GM18909 (cell line): Measurements from ENCODE around the gene GRM8.
A peak's percentile ranks its signal among the peaks of the same experiment; 100 is the strongest.
"Not testable (repeated sequence)": the region's sequence is repeated elsewhere in the genome, so short reads cannot be mapped to it uniquely, and the experiment has no call there.

Source experiments
- ATAC-seq: cut with Tn5 transposase; IDR thresholded peaks from one replicate; pipeline ENCODE4 v1.9.1; 2021; ENCODE audit warnings: mild to moderate bottlenecking; ENCODE audit not compliant: unreplicated experiment, poor library complexity

Gene GRM8

DNA sequence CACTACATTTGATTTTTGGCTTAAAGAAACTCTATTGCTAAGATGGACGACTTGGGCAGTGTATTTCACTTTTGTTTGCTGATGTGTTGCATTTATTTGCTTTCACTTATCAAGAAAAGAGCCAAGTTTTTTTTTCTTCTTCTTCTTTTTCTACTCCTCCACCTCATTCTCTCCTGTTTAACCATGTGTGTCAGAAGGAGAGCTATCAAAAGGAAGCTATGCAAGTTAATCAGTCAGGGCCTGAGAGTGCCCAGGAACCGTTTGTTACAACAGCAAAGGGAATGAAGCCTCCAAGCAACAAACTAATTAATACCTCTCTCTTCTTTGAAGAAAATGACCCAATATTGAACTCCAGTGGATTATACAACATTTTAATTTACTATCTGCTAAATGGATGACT is 299.3 kb downstream of the GRM8 start:
- ATAC-seq, result no peak

DNA sequence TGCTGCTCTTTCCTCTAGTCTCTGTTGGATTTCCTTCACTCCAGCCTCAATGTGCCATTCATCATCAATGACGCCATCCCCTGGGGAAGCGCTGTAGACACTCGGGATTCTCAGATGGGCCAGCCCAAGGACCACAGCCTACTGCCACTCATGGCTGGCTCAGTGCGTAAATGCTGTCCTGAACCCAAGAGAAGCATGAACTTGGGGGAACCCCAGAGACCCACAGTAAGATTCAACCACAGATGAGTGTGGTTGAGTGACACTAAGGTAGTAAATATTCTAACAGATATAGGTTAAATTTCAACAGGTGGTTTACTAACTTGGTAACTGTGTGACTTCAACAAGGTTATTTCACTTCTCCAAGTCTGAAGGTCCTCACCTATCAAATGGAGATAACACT is 304.1 kb downstream of the GRM8 start:
- ATAC-seq, result peak; percentile 88

GRCh38 chr7:126940723-126941307 is 311.9 kb downstream of the GRM8 start:
- no peak for ATAC-seq

- no peak for ATAC-seq
Observed at GRCh38 chr7:126937171-126937570, 315.6 kb downstream of the GRM8 start.

DNA sequence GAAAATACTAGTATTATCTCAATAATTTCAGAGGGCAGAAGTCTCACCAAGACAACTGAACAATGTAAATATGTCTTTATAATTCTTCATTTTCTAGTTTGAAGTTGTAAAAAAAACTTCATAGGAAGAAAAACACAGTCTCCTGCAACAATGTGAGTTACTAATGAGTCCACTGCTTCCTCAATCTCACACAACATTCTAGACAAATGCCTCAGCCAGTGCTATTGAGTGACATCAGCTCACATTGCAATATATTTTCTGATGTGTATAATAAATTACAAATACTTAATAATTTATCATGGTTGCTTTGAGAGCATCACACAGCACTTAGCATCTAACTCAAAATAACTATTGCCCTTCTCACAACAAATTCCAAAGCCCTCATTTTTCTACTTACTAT is 321.2 kb downstream of the GRM8 start:
- ATAC-seq, result no peak

DNA sequence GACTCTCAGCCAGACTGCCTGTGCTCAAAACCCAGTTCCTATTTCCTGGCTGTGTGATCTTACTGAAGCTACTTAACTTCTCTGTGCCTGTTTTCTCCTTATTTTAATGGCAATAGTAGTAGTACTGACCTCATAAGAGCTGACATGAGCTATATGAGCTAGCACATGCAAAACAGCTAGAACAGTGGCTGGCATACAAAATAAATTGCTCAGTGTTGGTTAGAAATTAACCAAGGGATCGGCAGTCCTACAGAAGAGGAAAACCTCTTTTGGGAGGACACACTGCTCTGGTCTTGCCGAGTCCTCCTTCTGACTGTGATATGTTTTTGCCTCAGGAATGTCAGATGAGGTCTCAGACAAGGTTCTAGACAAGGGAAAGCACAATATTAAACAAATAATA is 322.6 kb downstream of the GRM8 start:
- no peak for ATAC-seq

GRCh38 chr7:126924477-126924876 is 328.3 kb downstream of the GRM8 start:
- no peak for ATAC-seq

DNA sequence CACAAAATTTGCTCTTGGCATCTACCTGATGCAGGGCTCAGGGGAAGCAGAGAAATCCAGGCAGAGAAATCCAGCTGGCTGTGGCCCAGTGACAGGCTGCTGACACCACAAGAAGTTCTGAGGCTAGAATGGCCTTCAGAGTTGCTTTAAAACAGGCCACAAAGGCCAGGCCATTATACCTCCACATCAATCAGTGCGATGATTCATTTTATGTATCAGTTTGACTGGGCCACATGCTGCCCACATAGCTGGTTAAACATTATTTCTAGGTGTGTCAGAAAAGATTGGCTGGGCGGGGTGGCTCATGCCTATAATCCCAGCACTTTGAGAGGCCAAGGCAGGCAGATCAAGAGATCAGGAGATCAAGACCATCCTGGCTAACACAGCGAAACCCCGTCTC is 341.1 kb downstream of the GRM8 start:
- ATAC-seq, result not testable (repeated sequence)

DNA sequence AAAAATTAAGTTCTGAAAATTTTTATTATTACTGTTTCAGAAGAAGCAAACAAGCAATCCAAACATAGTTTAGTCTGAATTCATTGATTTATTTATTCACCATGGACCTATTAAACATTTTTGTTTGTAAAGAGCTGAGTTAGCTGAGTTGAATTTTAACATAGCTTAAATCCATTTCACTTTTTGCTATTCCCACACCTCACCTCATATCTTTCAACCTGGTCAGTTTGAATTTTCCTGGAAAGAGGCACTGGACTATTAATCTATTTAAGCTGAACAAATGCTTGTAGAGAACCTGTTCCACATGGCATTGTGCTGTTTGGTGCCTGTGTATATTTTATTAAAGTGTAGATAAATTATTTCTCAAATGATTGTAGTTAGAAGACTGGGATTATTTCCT is 344.2 kb downstream of the GRM8 start:
- not testable (repeated sequence) for ATAC-seq

GRCh38 chr7:126907657-126908056 is 345.1 kb downstream of the GRM8 start:
- ATAC-seq, result not testable (repeated sequence)

GRCh38 chr7:126905255-126905654 is 347.5 kb downstream of the GRM8 start:
- ATAC-seq, result not testable (repeated sequence)

DNA sequence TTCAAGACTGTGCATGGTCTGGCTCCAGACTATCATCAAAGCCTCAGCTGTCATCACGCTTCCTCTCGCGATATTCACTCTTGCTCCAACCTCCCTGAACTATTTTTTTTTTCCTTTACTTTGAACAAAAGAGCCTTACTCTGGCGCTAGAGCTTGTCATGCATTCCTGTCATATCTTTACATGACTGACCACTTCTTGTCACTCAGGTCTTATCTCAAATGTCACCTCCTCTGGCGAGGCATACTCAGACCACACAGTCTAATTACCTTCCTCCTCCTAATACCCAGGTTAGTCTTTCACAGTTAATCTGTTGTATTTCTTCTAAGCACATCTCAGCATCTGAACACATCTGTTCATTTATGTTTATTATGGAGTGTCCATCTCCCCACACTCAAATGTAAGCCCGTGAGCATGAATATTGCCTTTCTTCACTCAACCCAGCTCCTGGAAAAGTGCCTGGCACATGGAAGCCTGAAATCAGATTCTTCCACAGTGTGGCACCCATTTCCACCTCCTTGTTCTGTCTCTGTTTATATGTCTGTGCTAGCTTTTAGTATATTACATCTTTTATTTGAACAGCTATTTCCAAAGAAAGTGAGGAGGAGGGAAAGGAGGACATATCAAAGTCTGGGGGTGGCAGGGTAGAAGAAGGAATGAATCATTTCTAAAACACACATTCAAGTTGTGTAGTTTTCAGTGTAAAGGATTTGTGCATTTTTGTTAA is 351.5 kb downstream of the GRM8 start:
- ATAC-seq, result not testable (repeated sequence)

- ATAC-seq, result not testable (repeated sequence)
Observed at GRCh38 chr7:126887980-126888379, 364.8 kb downstream of the GRM8 start.

DNA sequence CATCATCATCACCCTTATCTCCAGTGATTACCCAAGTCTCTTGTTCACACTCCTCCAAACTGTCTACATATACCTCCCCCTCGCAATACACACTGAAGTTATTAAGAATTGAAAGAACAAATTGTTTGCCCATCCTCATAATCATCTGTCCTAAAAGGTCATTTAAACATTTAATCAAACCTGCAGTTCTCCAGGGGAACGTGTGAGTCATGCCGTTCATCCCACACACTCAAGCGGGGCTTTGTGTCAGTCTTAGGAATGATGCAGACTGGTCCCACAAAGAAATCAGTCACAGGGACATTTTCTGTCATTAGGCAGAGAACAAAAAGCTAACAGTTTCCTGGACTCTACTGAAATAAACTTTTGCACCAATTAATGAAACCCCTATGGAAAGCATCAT is 365.2 kb downstream of the GRM8 start:
- not testable (repeated sequence) for ATAC-seq

DNA sequence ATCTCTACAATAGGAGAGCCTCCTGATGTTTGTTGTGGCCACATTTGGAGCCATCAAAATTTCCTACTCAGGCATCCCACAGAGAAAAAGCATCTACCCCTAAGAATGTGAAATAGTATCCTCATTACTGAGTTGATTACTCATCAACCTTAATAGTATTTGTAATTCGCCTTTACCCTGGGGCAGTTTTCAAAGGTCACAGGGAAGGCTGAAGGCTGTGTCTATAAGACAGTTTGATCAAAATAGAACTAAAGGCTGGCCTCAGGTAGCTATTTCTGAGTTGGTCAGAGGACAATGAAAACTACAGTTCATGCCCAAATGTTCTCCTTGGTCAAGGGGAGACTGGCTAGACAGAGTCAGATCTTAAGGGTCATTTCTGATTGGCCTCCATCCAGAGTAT is 370.0 kb downstream of the GRM8 start:
- ATAC-seq, result not testable (repeated sequence)

GRCh38 chr7:126881908-126882307 is 370.8 kb downstream of the GRM8 start:
- not testable (repeated sequence) for ATAC-seq

DNA sequence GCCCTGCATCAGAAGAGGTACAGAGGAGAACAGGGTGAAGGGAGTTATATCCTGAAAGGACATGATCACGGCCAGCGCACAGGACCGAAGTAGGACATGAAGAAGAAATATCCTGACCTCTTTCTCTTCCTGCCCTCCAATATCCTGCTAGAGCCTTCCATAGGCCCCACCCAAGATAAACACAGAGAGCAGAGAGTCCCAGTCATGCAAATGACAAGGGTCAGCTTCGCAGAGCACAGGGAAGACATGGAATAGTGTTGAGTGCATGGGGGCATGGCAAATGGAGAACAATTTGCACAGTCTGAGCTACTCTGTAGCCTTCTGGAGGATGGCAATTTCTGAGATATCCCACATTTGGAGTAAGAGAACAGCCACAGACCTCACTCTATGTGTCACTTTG is 371.4 kb downstream of the GRM8 start:
- no peak for ATAC-seq

DNA sequence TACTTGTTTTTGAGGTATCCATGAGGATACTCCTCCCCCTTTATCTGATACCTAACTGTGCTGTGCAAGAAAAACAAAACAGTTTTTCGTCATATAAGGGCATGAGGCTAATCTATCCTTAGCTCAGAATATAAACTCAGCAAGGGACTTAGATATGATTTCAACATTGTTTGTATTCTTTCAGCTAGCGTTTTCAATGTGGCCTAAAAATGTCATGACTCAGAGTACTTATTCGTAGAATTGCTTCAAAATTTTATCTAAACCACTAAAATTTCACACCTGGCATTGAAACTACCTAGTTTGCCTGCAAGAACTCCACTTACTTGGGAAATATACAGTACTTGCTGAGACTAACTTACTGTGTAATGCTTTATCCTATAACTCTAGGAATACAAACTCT is 376.2 kb downstream of the GRM8 start:
- not testable (repeated sequence) for ATAC-seq

- ATAC-seq, result peak; percentile 82
Observed at GRCh38 chr7:126856691-126857291, 395.9 kb downstream of the GRM8 start.

DNA sequence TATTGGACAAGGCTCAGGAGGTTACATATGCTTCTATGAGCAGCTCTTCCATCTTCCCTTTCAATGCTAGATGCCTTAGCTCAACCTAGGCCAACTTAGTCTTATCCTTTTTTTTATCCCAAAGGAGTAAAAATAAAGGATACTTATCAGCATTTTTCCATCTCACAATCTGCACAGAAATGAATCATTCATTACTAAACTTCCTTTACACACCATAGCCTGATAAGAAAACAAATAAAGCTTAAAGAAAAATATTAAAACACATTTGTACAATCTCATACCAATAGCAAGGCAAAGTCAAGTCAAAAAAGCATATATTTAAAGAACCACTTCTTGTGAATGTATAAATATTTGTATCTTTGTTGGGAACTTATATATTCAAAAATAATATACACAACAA is 407.4 kb downstream of the GRM8 start:
- ATAC-seq, result no peak

GRCh38 chr7:126843883-126844282 is 408.9 kb downstream of the GRM8 start:
- no peak for ATAC-seq

DNA sequence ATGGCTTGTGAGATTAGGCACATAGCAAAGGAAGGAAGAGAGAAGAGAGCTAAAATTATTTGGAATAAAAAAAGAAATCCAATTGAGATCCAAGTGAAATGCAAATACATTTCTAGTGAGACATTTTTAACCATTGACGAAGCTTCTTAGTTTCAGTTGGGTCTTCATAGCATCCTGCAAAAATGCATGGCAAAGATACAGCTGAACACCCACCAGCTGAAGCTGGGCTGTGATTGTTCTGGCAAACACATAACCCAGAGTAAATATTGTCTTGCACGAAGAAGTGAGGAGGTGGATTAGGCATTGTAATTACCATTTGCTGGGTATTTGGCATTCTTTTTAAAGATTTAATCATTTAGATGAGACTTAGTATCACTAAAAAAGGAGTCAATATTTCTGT is 409.4 kb downstream of the GRM8 start:
- ATAC-seq, result no peak
